ENCODE measurements around the gene PHRF1. TPM values are rescaled to one million over a fixed set of nuclear protein-coding genes. Genes with fewer than 3 reads are reported as not detected.

The PHRF1 gene
- total RNA-seq, 1 donor from 2014 or later: 52.3 TPM

- Mint-ChIP-seq H3K9me3 (no peaks in the 10 kb centered on the region), H3K4me3 (peak within 1 kb of the TSS; percentile 86), H3K4me1 (peaks cover 16% of the 10 kb centered on the region), H3K27ac (ENCODE audit: unreplicated experiment) (peak within 1 kb of the TSS; percentile 35), H3K27me3 (ENCODE audit: low read depth) (peaks cover 6% of the 10 kb centered on the region), H3K36me3 (ENCODE audit: low read depth) (peaks cover 3% of the 10 kb centered on the region)
- peak; percentile 89 for DNase-seq (ENCODE audit: low read depth, low spot score)
- TF ChIP-seq, protein P1, sequence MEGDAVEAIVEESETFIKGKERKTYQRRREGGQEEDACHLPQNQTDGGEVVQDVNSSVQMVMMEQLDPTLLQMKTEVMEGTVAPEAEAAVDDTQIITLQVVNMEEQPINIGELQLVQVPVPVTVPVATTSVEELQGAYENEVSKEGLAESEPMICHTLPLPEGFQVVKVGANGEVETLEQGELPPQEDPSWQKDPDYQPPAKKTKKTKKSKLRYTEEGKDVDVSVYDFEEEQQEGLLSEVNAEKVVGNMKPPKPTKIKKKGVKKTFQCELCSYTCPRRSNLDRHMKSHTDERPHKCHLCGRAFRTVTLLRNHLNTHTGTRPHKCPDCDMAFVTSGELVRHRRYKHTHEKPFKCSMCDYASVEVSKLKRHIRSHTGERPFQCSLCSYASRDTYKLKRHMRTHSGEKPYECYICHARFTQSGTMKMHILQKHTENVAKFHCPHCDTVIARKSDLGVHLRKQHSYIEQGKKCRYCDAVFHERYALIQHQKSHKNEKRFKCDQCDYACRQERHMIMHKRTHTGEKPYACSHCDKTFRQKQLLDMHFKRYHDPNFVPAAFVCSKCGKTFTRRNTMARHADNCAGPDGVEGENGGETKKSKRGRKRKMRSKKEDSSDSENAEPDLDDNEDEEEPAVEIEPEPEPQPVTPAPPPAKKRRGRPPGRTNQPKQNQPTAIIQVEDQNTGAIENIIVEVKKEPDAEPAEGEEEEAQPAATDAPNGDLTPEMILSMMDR (conservative IDR thresholded peaks at IDR 0.05): no peak
Observed at GRCh38 chr11:615504-616319, 39.4 kb downstream of the PHRF1 start, which contains the start of gene IRF7. TSS of gene IRF7 (minus strand) at chr11:615950. CDS start at chr11:615364, 586 bp downstream.

DNA sequence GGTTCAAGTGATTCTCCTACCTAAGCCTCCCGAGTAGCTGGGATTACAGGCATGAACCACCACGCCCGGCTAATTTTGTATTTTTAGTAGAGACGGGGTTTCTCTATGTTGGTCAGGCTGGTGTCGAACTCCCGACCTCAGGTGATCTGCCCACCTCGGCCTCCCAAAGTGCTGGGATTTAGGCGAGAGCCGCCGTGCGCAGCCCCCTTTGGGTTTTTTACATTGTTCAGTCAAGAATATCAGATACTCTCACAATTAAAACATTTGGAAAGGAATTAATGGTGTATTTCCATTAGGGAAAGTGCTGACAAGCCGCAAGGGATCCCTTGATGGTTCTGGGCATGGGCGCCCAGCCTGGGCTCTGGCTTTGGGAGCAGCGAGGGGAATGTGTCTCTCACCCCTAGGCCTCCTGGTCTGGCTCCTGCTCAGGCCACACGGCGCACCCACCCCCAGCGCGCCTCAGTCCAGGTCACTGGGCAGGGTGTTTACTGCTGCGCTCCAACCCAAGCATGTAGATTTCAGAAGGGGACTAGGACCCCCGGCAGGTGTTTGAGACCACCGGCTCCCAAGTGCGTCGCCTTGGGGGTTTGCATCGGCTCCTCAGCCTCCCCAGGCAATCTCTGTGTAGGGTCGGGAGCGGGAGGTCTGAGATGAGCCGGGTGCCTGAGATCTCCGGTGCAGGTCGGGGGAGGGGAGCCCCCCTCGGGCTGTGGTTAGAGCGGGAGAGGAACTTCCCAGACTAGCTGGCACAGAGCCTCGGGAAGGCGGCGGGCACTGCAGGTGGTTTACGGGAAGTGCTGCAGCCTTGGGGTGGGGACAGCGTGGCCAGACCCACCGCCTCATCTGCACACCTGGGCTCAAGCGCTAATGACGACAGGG is 40.3 kb downstream of the PHRF1 start:
- Mint-ChIP-seq H3K9me3 (no peaks in the 10 kb centered on the region), H3K4me3 (peak overlapping the region; percentile 86), H3K27me3 (ENCODE audit: low read depth) (peaks cover 6% of the 10 kb centered on the region), H3K36me3 (ENCODE audit: low read depth) (peaks cover 3% of the 10 kb centered on the region), H3K4me1 (peaks cover 16% of the 10 kb centered on the region), H3K27ac (ENCODE audit: unreplicated experiment) (no peak overlapping the region)
- TF ChIP-seq, protein P1 (conservative IDR thresholded peaks at IDR 0.05): no peak
- DNase-seq (ENCODE audit: low read depth, low spot score): no peak

DNA sequence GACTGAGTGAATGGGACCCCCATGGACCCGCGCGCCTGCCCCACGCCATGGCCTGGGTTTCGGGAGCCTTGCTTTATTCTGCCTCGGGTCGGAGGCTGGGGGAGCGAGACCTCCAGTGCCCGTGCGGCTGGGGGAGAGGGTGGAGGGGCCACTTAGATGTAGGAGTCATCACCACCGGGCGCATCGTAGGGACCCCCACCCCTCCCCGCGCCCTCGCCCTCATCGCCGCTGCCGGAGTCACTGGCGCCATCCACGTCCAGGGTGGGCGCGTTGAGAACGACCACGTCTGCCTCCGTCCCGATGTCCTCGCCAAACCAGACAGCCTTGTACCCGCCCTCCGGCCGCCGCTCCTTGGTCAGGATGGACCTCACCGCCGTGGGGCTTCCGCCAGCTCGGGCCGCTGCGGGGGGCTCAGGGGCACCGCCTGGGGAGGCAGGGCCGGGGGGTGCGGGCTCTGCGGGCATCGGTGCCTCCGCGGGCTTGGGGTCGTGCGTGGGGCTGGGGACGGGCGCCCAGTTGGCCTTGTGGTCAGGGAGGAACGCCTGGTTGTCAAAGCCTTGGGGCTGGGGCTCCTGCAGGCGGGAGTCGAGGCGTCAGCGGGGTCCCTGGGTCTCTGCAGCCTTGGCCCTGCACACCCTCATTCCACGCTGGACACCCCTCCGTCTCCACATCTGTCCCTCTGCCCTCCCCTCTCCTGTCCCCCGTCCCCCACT is 41.1 kb downstream of the PHRF1 start:
- H3K27me3 Mint-ChIP-seq (ENCODE audit: low read depth): peaks cover 3% of the 10 kb centered on the region
- no peaks in the 10 kb centered on the region for H3K36me3 Mint-ChIP-seq (ENCODE audit: low read depth)
- H3K9me3 Mint-ChIP-seq: no peaks in the 10 kb centered on the region
- no peak for DNase-seq (ENCODE audit: low read depth, low spot score)
- H3K4me1 Mint-ChIP-seq: peaks cover 13% of the 10 kb centered on the region
- no peak overlapping the region for H3K4me3 Mint-ChIP-seq
- TF ChIP-seq, protein P1 (conservative IDR thresholded peaks at IDR 0.05): no peak
- no peak overlapping the region for H3K27ac Mint-ChIP-seq (ENCODE audit: unreplicated experiment)

DNA sequence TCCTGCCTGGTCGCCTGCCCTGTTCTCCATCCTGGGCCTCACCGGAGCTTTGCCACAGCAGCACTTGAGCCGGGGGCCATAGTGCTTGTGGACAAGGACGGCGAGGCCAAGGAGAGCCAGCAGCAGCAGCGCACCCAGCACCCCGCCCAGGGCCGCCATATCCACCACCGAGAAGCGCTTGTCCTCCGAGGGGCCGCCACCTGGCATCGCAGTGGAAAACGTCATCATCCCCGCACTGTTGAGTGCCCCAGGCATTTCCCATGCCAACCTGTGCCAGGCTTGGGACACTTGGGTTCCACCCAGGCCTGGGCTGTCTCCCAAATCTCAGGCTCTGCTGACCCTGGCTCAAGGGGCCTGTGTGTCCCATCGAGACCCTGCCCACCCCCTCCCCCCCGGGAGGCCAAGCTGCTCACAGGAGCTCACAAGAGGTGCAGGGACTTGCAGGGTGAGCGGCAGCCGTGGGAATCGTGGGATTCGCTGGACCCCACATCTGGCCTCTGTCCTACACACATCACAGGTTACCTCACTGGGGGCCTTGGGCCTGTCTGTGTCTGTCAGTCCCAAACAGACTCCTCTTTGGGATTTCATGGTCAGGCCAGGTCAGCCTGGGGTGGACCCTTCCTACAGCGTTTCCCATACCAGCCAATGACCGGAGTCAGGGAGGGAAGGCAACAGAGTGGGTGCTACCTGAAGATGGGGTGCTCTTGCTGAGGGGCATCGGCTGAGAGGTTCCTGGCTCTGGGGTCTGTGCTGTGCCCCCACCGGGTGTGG is 41.8 kb downstream of the PHRF1 start:
- Mint-ChIP-seq H3K4me1 (peaks cover 11% of the 10 kb centered on the region), H3K27ac (ENCODE audit: unreplicated experiment) (no peak overlapping the region), H3K4me3 (peak overlapping the region; percentile 49), H3K9me3 (no peaks in the 10 kb centered on the region), H3K36me3 (ENCODE audit: low read depth) (no peaks in the 10 kb centered on the region), H3K27me3 (ENCODE audit: low read depth) (peaks cover 3% of the 10 kb centered on the region)
- no peak for DNase-seq (ENCODE audit: low read depth, low spot score)
- TF ChIP-seq, protein P1 (conservative IDR thresholded peaks at IDR 0.05): no peak
